ENCODE measurements around the gene REXO1.

The REXO1 gene

DNA sequence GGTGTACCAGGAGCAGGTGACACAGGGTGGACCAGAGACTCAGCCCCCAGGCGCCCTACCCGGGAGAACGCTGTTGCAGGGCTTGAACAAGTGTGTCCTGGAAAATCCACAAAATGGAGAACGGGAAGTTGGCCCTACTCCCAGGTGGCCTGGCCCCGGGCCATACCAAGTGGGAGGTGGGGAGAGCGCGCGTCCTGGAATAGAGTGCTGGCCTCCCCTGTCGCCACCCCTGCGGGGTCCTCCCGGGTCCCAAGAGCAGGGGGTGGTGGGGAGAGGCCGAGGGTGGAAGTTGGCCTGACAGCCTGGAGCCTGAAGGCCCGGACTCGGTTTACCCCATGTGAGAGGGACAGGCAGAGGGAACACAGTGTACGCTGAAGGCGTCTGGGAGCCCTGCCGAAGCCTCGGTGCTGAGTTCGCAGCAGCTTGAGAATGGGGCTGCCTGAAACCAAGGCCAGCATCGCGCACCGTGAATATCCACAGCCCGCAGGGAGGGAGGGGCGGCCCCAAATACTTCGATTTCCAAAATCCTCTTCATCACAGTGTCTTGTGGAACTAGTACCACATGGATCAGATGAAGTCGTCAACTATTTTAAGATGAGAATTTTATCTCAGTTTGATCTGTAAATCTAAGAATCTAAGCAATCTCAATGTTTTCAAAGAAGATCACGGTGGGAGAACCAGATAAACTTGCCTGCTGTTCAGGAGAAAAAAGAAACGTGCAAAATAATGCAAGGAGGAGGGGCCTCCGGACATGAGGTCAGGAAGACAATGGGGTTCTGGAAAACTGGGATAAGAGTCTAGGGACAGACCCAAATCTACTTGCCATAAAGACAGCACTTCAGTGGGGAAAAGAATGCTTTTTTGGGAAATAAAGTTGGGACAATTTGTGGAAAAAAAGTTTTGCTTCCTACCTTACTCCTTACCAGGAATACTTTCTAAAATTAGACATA lies 25.5 kb upstream of the REXO1 start:
- DNase-seq (ENCODE audit: low read depth), result no peak
- no peak overlapping the region for H3K4me3 ChIP-seq (ENCODE audit: low read length)
- TF ChIP-seq CTCF (conservative IDR thresholded peaks at IDR 0.05; ENCODE audit: low read depth, low read length), result no peak

DNA sequence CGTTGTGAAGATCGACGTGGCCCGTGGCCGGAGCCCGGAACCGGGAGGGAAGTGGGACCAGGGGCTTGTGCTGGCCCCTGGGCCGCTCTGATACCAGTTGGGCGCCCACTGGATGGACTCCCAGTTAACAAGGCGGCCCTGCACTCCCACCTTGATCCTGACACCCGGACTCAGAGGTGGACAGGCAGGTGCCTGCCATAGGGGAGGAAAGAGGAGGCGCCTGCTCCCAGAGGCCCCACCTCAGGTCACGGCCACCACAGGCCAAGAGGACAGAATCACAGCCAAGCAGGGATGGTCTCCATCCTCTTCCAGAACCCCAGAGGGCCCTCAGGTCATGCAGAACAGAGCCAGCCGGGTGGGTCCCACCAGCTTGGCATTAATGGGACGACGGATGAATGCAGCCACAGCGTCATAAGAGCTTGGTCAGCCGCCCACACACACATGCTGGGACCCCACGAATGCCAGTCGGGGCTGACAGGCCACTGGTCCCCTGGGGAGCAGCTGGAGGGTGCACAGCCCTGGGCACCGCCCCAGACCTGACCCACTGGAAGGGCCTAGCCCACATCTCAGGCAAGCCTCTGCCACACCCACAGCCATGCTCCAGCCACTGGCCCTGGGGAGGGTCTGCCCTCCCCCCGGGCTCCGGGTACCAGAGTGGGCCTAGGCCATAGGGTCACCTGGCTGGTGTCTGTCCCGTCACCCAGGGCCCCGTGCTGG lies 24.7 kb upstream of the REXO1 start:
- TF ChIP-seq CTCF (conservative IDR thresholded peaks at IDR 0.05; ENCODE audit: low read depth, low read length), result no peak
- no peak overlapping the region for H3K4me3 ChIP-seq (ENCODE audit: low read length)
- no peak for DNase-seq (ENCODE audit: low read depth)

- TF ChIP-seq CTCF (conservative IDR thresholded peaks at IDR 0.05; ENCODE audit: low read depth, low read length), result no peak
- no peak for DNase-seq (ENCODE audit: low read depth)
- no peak overlapping the region for H3K4me3 ChIP-seq (ENCODE audit: low read length)
Measured at GRCh38 chr19:1871630-1872029, 23.3 kb upstream of the REXO1 start.

- TF ChIP-seq CTCF (conservative IDR thresholded peaks at IDR 0.05; ENCODE audit: low read depth, low read length), result no peak
- no peak for DNase-seq (ENCODE audit: low read depth)
- no peak overlapping the region for H3K4me3 ChIP-seq (ENCODE audit: low read length)
Measured at GRCh38 chr19:1871140-1871597, 22.9 kb upstream of the REXO1 start.

- H3K4me3 ChIP-seq (ENCODE audit: low read length), result no peak overlapping the region
- no peak for TF ChIP-seq CTCF (conservative IDR thresholded peaks at IDR 0.05; ENCODE audit: low read depth, low read length)
- no peak for DNase-seq (ENCODE audit: low read depth)
Measured at GRCh38 chr19:1868971-1869370, 20.7 kb upstream of the REXO1 start.

- no peak for DNase-seq (ENCODE audit: low read depth)
- no peak overlapping the region for H3K4me3 ChIP-seq (ENCODE audit: low read length)
- no peak for TF ChIP-seq CTCF (conservative IDR thresholded peaks at IDR 0.05; ENCODE audit: low read depth, low read length)
Measured at GRCh38 chr19:1867349-1867724, 19.1 kb upstream of the REXO1 start.

All from retinal pigment epithelial cell (primary cell).